ENCODE results near the gene STING1. TPM values are rescaled to one million over a fixed set of nuclear protein-coding genes. Genes with fewer than 3 reads are reported as not detected.

STING1 gene
- polyA plus RNA-seq, 1 experiment, result 50.6 TPM

DNA sequence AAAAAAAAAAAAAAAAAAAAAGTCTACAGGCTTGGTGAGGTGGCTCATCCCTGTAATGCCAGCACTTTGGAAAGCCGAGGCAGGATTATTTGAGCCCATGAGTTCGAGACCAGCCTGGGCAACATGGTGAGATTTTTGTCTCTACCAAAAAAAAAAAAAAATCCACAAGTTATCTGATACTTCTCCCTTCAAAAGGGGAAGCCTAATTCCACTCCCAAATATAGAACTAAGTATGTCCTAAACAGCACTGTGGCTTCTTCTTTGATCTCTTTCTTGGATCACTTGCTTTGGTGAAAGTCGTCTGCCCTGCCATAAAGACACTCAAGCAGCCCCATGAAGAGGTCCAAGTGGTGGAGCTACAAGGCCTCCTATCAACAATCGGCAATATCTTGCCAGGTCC is 18.8 kb upstream of the STING1 start:
- no peak for DNase-seq (ENCODE audit: low read depth, low spot score)
- ChIA-PET POLR2A (no interaction called here), CTCF (interaction anchor here (1.4 kb wide), 1 partner anchor 16 kb away, joined by 3 read pairs; no protein-coding TSS in a partner anchor)
- Histone ChIP-seq H3K27me3 (ENCODE audit: control insufficient read depth, insufficient read depth, low read length) (no peaks in the 10 kb centered on the region), H3K9me3 (ENCODE audit: control insufficient read depth, insufficient read depth, low read length) (no peaks in the 10 kb centered on the region), H3K4me3 (ENCODE audit: low read depth, low read length) (no peak overlapping the region), H3K27ac (ENCODE audit: low read depth, low read length) (no peak overlapping the region)
- TF ChIP-seq, protein P1, sequence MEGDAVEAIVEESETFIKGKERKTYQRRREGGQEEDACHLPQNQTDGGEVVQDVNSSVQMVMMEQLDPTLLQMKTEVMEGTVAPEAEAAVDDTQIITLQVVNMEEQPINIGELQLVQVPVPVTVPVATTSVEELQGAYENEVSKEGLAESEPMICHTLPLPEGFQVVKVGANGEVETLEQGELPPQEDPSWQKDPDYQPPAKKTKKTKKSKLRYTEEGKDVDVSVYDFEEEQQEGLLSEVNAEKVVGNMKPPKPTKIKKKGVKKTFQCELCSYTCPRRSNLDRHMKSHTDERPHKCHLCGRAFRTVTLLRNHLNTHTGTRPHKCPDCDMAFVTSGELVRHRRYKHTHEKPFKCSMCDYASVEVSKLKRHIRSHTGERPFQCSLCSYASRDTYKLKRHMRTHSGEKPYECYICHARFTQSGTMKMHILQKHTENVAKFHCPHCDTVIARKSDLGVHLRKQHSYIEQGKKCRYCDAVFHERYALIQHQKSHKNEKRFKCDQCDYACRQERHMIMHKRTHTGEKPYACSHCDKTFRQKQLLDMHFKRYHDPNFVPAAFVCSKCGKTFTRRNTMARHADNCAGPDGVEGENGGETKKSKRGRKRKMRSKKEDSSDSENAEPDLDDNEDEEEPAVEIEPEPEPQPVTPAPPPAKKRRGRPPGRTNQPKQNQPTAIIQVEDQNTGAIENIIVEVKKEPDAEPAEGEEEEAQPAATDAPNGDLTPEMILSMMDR (IDR thresholded peaks at IDR 0.05; ENCODE audit: low read depth, low read length), result no peak

DNA sequence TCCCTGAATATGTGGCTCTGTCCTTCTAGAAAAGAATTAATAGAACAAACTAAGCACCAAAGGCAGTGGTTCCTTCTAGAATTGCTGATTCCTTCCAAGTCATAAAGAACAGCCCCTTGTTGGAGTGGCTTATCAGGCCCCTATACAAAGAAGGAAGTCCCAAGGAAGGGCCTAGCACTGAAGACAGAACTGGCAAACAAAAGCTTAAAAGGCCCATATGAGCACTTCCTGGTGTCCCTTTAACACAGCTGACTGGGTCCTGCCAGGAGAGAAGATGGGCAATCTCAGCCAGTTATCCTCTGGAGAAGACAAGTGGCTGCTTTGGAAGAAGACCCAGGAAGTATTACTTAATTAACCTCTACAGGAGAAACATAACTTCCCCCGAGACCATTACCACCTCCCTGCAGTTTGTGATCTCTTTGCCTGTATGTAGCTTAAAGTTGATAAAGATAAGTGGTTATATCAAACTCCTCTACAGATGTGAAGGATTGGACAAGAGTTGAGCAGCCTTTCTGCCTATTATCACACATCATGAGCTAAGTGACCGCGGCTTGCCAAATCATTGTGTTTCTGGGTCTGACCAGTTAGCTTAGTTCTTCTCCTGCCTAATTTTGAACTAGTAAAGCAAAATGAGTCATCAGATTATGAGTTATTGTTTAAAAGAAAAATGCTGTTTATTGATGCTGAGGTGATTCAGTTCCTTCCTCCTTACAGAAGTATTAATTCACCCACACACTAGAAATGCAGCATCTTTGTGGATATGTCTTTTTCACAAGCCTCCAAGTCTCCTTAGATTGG is 13.3 kb upstream of the STING1 start:
- Histone ChIP-seq H3K9me3 (ENCODE audit: control insufficient read depth, insufficient read depth, low read length) (no peaks in the 10 kb centered on the region), H3K27ac (ENCODE audit: low read depth, low read length) (peak overlapping the region; percentile 12), H3K27me3 (ENCODE audit: control insufficient read depth, insufficient read depth, low read length) (no peaks in the 10 kb centered on the region), H3K4me3 (ENCODE audit: low read depth, low read length) (no peak overlapping the region)
- CTCF ChIA-PET, result interaction anchor here (2.2 to 3.6 kb wide), 2 partner anchors 21 to 73 kb away, joined by 8 to 14 read pairs; no protein-coding TSS in a partner anchor
- TF ChIP-seq, protein P1 (IDR thresholded peaks at IDR 0.05; ENCODE audit: low read depth, low read length), result no peak
- no peak for DNase-seq (ENCODE audit: low read depth, low spot score)
- POLR2A ChIA-PET, result interaction anchor here (0.6 to 2.6 kb wide), 5 partner anchors 13 to 57 kb away, joined by 3 to 7 read pairs (median 3); partner anchors contain the start of genes DNAJC18 and STING1

DNA sequence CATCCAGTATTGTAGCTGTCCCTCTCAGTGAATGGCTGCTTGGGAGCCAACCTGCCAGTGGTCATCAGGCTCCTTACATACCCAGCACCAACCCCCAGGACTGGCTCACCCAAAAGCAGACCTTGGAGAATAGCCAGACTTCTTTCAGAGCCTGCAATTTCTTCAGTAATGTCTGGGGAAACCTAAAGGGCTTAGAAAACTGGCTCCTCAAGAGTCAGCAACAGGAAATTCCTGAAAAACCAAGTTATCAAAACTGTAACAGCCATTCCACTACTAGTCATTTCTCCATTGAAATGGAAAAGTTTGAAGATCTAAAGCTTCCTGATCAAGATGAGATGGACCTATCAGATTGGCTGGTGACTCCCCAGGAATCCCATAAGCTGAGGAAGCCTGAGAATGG is 12.3 kb upstream of the STING1 start:
- ChIA-PET CTCF (interaction anchor here (2.2 to 3.6 kb wide), 2 partner anchors 22 to 72 kb away, joined by 8 to 14 read pairs; no protein-coding TSS in a partner anchor), POLR2A (interaction anchor here (2.6 kb wide), 1 partner anchor 13 kb away, joined by 7 read pairs; the partner anchor contains the start of gene STING1)
- TF ChIP-seq, protein P1 (IDR thresholded peaks at IDR 0.05; ENCODE audit: low read depth, low read length), result no peak
- no peaks in the 10 kb centered on the region for H3K27me3 ChIP-seq (ENCODE audit: control insufficient read depth, insufficient read depth, low read length)
- H3K27ac ChIP-seq (ENCODE audit: low read depth, low read length), result peak overlapping the region; percentile 24
- no peaks in the 10 kb centered on the region for H3K9me3 ChIP-seq (ENCODE audit: control insufficient read depth, insufficient read depth, low read length)
- H3K4me3 ChIP-seq (ENCODE audit: low read depth, low read length), result no peak overlapping the region
- no peak for DNase-seq (ENCODE audit: low read depth, low spot score)

DNA sequence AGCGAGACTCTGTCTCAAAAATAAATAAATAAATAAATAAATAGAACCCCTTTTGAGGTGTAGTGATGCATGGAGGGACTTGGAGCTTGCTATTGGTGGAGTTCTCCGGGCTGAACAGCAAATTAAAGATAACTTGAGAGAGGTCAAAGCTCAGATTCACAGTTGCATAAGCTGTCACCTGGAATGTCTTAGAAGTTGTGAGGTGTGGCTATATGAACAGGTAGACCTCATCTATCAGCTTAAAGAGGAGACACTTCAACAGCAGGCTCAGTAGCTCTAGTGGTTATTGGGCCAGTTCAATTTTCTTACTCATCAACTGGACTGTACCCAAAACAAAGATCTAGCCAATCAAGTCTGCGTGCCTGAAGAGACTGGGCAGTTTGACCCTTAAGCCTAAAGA is 11.7 kb upstream of the STING1 start:
- no peak overlapping the region for H3K27ac ChIP-seq (ENCODE audit: low read depth, low read length)
- H3K4me3 ChIP-seq (ENCODE audit: low read depth, low read length), result no peak overlapping the region
- ChIA-PET CTCF (interaction anchor here (3.6 kb wide), 1 partner anchor 72 kb away, joined by 14 read pairs; no protein-coding TSS in a partner anchor), POLR2A (interaction anchor here (2.6 kb wide), 1 partner anchor 12 kb away, joined by 7 read pairs; the partner anchor contains the start of gene STING1)
- TF ChIP-seq, protein P1 (IDR thresholded peaks at IDR 0.05; ENCODE audit: low read depth, low read length), result no peak
- no peaks in the 10 kb centered on the region for H3K27me3 ChIP-seq (ENCODE audit: control insufficient read depth, insufficient read depth, low read length)
- DNase-seq (ENCODE audit: low read depth, low spot score), result no peak
- H3K9me3 ChIP-seq (ENCODE audit: control insufficient read depth, insufficient read depth, low read length), result no peaks in the 10 kb centered on the region

DNA sequence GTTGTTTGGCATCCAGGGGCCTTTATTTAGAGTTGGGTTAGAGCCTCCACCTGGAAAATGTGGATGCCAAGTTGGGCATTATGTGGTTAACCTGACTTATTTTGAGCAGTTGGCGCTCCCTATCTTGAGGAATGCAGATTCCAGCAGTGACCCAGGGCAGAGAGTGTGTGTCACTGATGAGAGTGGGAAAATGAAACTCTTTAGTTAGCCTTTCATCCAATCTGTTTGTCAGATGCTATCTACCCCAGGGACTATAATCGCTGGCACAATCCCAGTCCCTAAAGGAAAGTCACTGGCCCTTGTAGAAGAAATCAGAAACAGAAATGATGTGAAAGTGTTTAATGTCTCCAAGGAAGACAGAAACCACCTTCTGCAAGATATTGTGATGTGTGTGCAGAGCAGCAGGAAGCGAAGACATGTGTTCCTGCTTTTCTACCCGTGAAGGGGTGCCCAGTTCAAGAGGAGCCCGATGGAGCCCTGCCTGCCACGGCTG is 10.2 kb upstream of the STING1 start:
- ChIA-PET POLR2A (interaction anchor here (0.6 kb wide), 1 partner anchor 70 kb away, joined by 4 read pairs; no protein-coding TSS in a partner anchor), CTCF (interaction anchor here (0.6 kb wide), 1 partner anchor 257 kb away, joined by 3 read pairs; no protein-coding TSS in a partner anchor)
- Histone ChIP-seq H3K4me3 (ENCODE audit: low read depth, low read length) (no peak overlapping the region), H3K9me3 (ENCODE audit: control insufficient read depth, insufficient read depth, low read length) (no peaks in the 10 kb centered on the region), H3K27ac (ENCODE audit: low read depth, low read length) (peak overlapping the region; percentile 3), H3K27me3 (ENCODE audit: control insufficient read depth, insufficient read depth, low read length) (no peaks in the 10 kb centered on the region)
- TF ChIP-seq, protein P1 (IDR thresholded peaks at IDR 0.05; ENCODE audit: low read depth, low read length), result no peak
- no peak for DNase-seq (ENCODE audit: low read depth, low spot score)

Measured in AG04450 (cell line).